ENCODE measurements around the gene MDM4.
"Not testable (repeated sequence)": the region's sequence is repeated elsewhere in the genome, so short reads cannot be mapped to it uniquely, and the experiment has no call there.

Gene MDM4

GRCh38 chr1:204493145-204493983 is 22.8 kb upstream of the MDM4 start:
- peak; percentile 53 for DNase-seq

GRCh38 chr1:204493984-204494280 is 22.3 kb upstream of the MDM4 start:
- DNase-seq = peak; percentile 53

DNA sequence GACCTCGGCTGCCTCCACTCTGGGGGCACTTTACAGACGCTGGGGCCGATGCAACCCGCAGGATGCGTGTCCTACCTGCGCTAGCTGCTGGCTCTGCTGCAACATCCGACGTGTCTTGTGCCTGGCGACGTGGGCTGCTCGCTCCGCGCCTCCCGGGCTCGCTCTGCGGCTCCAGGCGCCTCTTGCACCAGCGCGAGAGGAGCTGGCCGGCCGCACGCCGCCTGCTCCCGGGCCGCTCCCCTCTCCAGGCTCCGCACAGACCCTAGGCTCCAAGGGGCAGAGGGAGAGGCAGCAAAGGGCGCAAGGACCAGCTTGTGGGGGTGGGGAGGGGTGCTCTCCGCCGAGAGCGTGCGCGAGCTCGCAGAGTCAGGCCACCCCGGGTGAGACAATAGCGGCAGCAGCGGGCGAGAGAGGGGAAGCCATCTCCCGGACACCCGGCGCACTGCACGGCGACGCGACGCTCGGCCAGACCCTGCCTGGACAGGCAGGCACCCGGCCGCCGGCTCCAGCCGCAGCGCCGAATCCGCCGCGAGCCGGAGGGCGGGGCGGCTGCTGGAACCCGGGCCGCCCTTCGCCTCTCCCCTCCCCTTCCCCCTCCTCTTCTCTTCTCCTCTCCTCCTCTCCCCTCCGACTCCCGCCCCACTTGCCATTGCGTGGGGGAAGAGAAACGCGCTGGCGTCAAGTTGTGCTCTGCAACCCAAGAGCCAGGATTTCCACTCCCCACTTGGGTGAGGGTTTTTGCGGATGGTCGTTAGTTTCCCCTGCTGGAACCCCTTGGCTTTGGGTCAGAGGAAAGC is 21.7 kb upstream of the MDM4 start, which contains the start of gene PIK3C2B:
Gene PIK3C2B, minus strand, starts transcription at position 525 of the 797 bp plus-strand sequence. CDS start 25,003 bp downstream, outside the sequence.
- peak; percentile 27 for DNase-seq

- no peak for DNase-seq
These were observed 21.0 kb upstream of the MDM4 start for GRCh38 chr1:204495078-204495753.

DNA sequence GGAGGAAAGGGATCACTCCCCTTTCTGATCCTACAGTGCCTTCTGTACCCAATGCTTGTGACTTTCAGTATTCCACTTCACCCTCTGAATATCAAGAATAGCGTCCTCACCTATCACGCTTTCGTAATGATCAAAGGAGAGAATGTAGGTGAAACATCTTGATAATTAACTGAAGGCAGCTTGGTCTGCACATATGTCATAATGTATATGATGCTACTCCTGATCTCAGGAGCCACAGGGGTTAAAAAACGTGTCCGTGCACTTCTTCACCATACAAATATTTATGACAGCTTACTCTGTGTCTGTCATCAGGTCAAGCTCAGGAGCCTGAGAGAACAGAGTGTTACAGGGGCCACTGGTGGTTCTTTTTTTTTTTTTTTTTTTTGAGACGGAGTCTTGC is 20.4 kb upstream of the MDM4 start:
- DNase-seq = no peak

DNA sequence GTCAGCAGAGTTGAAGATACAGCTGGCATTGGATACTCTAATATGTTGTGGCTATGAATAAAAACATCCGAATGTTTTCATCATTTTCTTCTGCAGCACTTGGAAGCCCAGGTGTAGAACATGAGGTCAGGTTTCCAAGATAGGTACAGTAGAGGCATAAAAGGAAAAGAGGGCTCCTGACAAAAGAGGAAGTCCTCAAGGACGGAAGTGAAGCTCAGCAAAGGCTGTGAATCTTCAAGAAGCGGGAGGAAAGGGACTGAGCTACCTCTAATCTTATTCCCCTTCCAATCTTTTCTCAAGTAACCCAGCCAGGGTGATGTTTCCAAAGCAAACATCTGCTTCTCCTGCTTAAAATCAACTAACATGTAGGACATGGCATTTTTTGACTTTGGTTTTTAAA is 17.2 kb upstream of the MDM4 start:
- DNase-seq = no peak

DNA sequence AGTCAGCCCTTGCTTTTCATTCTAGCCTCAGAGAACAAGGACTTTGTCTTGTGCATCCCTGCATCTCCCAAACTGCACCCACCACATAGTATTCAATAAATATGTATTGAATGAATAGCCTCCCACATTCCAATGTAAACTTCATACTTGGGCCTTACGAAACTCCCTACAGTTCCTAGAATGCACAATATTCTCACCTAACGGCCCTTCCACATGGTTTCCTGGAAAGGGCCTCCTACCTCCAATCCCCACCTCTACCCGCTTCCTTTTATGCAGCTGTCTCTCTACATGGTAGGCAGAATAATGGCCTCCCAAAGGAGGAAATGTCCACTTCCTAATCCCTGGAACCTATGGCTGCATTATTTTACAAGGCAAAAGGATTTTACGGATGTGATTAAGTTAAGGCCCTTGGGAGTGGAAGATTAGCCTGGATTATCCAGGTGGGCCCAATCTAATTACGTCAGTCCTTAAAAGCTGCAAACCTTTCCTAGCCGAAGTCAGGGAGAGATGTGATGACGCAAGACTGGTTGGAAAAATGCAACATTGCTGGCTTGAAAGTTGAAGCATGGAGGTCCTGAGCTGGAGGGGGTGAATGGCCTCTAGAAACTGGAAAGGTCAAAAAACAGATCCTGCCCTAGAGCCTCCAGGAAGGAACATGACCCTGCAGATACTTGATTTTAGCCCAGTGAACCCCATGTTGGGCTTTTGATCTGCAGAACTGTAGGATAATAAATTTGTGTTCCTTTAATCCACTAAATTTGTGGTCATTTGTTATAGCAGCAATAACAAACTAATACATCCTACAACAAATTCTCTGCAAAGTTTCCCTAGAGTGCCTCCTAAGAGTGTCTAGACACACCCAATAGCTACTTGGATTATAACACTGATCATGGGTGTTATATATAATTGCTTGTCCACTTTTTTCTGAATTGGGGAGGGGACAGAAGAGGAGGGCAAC is 16.4 kb upstream of the MDM4 start:
- no peak for DNase-seq

GRCh38 chr1:204502241-204502640 is 14.0 kb upstream of the MDM4 start:
- no peak for DNase-seq

- peak; percentile 47 for DNase-seq
These were observed 12.9 kb upstream of the MDM4 start for GRCh38 chr1:204503122-204503912.

DNA sequence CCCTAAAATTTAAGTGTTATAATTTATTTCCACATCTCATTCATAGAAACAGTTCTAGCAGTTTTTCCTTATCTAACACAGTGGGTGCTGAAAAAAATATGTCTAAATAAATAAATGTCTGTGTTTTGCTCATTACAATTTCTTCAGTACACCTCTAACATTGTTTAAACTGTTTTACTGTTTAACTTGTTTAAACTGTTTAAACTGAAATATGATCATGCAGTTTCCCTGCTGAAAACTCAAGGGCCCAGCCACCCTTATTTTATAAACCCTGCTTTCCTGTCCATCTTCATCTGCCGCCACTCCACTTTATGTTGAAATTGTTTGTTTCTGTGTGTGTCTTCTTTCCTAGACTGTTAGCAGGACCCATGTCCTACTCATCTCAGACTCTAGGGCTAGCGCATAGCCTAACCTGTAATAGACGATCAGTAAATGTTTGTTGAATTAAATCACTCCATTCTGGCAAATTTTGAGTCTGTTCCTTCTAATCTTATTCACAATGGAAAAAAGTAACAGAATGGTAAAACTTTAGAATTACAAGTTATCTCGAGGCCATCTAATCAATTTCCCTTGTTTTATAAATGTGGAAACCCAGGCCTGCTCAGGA is 12.2 kb upstream of the MDM4 start:
- peak; percentile 2 for DNase-seq

GRCh38 chr1:204505674-204506200 is 10.5 kb upstream of the MDM4 start:
- no peak for DNase-seq

DNA sequence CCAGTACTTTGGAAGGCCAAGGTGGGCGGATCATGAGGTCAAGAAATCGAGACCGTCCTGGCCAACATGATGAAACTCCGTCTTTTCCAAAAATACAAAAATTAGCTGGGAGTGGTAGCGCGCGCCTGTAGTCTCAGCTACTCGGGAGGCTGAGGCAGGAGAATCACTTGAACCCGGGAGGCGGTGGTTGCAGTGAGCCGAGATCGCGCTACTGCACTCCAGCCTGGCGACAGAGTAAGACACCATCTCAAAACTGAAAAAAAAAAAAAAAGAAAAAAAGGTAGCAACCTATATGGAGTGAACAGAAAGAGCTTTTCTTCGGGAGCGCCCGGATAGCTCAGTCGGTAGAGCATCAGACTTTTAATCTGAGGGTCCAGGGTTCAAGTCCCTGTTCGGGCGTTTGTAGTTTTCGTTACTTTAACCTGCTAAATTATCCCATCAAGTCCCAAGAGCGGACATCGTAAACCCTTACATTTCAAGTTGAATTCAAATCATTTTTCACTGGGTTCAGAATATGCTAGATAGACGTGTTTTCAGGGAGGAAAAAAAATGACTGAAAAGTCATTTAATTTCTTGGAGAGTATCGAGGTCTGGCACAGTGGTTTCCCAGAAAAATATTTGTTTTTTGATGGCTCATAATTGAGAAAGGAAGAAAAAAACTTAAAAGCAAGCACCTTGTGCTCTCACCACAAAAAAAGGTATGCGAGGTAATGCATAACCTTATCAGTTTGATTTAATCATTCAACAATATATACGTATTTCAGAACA is 9.8 kb upstream of the MDM4 start:
- peak; percentile 80 for DNase-seq

GRCh38 chr1:204506969-204507316 is 9.3 kb upstream of the MDM4 start:
- DNase-seq = peak; percentile 80

DNA sequence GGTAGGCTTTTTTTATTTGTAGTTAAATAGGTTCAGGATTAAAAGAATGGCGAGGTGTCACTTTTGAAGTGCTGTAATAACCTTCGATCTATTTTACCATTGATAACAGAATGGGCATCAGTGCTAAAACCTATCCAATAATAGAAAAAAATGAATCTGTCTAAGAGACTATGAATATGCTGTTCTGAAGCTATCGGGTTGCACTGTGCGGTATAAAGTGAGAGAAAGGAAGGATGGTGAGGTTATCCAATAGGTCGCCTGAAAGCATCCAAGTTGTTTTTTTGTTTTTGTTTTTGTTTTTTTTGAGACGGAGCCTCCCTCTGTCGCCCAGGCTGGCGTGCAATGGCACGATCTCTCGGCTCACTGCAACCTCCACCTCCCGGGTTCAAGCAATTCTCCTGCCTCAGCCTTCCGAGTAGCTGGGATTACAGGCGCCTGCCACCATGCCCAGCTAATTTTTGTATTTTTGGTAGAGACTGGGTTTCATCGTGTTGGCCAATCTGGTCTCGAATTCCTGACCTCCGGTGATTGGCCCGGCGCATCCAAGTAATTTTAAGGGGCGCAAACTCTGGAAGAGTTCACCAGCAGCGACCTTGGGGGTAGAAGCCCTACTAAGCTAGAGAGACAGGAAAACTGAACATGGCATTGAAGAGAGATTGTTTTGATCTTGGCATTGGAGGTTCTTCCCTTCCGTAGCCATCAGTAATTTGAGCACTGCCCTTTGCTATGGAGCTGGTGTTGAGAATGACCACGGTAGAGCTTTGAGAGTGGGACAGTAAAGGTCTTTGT is 8.7 kb upstream of the MDM4 start:
- DNase-seq = peak; percentile 5

DNA sequence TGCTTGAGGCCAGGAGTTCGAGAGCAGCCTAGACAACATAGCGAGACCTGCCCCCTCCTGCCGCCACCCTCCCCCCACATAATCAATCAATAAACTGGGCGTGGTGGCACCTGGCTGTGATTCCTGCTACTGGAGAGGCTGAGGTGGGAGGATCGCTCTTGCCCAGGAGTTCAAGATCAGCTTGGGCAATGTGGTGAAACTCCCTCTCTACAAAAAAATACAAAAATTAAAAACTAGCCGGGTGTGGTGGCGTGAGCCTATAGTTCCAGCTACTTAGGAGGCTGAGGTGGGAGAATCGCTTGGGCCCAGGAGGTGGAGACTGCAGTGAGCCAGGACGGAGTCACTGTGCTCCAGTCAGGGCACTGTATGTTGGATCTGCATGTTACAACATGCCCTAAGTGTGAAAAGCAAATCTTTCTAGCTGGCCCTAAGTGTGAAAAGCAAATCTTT is 7.0 kb upstream of the MDM4 start:
- DNase-seq = no peak

GRCh38 chr1:204511366-204511765 is 4.8 kb upstream of the MDM4 start:
- no peak for DNase-seq

DNA sequence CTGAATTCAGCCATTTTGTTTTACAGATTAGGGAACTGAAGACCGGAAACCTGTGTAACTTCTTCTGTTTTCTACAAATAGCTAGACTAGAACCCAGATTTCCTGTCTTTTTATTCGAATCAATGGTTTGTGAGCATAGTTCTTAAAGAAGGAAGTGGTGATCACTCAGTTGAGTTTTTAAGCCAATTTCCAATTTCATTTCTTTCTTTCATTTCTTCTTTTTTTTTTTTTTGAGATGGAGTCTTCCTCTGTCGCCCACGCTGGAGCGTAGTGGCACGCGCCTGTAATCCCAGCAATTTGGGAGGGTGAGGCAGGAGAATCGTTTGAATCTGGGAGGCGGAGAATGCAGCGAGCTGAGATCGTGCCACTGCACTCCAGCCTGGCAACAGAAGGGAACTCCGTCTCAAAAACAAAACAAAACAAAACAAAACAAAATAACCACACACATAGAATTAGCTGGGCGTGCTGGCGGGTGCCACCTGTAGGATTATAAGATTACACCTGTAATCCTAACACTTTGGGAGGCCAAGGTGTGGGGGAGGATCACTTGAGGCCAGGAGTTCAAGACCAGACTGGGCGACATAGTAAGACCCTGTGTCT is 3.0 kb upstream of the MDM4 start:
- DNase-seq = no peak

DNA sequence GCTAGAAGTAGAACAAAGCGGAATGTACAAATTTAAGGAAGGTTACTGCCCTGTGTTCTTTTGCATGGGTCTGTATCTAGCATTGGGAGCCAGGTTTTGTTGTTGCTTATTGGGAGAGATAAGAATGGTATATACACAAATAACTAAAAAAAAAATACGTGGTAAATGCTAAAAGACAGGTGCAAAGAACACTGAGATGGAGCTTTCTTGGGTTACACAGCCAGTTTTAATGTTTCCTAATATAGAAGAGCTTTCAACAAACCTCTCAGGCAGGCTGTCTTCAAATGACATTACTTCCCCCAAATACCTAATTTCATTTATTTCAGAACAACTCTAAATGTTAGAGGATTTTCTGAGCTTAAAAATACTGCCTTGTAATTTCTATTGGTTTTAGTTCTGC is 1.4 kb upstream of the MDM4 start:
- no peak for DNase-seq

DNA sequence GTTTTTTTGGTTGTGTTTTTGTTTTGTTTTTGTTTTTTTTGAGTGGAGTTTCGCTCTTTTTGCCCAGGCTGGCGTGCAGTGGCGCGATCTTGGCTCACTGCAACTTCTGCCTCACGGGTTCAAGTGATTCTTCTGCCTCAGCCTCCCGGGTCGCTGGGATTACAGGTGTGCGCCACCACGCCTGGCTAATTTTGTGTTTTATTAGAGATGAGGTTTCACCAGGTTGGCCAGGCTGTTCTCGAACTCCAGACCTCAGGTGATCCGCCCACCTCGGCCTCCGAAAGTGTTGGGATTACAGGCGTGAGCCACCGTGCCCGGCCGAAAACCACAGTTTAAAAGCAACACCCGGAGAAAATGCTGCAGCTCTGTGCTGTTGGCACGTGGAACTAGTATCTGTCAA is 1.2 kb downstream of the MDM4 start:
- not testable (repeated sequence) for DNase-seq

Measured in NCI-H2029 treated with DMSO at 0.1 percent for 48 hours (cell line).